Measurements from ENCODE around the gene NACC2. TPM values are rescaled to one million over a fixed set of nuclear protein-coding genes. Genes with fewer than 3 reads are reported as not detected.
A peak's percentile ranks its signal among the peaks of the same experiment; 100 is the strongest.

The NACC2 gene
- total and polyA plus RNA-seq, 9 of the 15 experiments (the other 6 are each of a cell fraction or from before 2014, with no cell fraction given), result 0.70 to 25.1 (median 5.6) TPM

- TF ChIP-seq ZNF140 (CRISPR knock-in tag; IDR thresholded peaks at IDR 0.05) (no peak), MCM7 (IDR thresholded peaks at IDR 0.05) (no peak), E2F1 (CRISPR knock-in tag; IDR thresholded peaks at IDR 0.05) (no peak), EHMT2 (IDR thresholded peaks at IDR 0.05) (no peak), CHD1 (IDR thresholded peaks at IDR 0.05; ENCODE audit: low read length) (no peak), EGR1 (conservative IDR thresholded peaks at IDR 0.05) (peak; percentile 36; the same call in 1 of the 2 replicates), ADNP (tag; IDR thresholded peaks at IDR 0.05) (no peak), NRF1 (conservative IDR thresholded peaks at IDR 0.05 in 1 of 2, IDR thresholded peaks at IDR 0.05 in 1 of 2) (peak; percentile 24 to 47; a peak in 3 of 4 replicates), NFIC (IDR thresholded peaks at IDR 0.05) (peak; percentile 92), ZBTB11 (CRISPR knock-in tag; IDR thresholded peaks at IDR 0.05) (peak in 1 of 3 experiments; percentile 55; a peak in 1 of 6 replicates), MTA2 (IDR thresholded peaks at IDR 0.05; ENCODE audit: low read depth) (peak; percentile 66), TRIM24 (IDR thresholded peaks at IDR 0.05) (peak; percentile 61 to 88; a peak in 3 of 4 replicates), DPF2 (IDR thresholded peaks at IDR 0.05) (peak; percentile 80), RBM14 (IDR thresholded peaks at IDR 0.05; ENCODE audit: borderline replicate concordance, insufficient read depth, low read depth, low read length) (no peak)
- TF ChIP-seq, protein P1, sequence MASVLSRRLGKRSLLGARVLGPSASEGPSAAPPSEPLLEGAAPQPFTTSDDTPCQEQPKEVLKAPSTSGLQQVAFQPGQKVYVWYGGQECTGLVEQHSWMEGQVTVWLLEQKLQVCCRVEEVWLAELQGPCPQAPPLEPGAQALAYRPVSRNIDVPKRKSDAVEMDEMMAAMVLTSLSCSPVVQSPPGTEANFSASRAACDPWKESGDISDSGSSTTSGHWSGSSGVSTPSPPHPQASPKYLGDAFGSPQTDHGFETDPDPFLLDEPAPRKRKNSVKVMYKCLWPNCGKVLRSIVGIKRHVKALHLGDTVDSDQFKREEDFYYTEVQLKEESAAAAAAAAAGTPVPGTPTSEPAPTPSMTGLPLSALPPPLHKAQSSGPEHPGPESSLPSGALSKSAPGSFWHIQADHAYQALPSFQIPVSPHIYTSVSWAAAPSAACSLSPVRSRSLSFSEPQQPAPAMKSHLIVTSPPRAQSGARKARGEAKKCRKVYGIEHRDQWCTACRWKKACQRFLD (CRISPR knock-in tag; IDR thresholded peaks at IDR 0.05), result peak; percentile 82
- TF ChIP-seq, protein P2, sequence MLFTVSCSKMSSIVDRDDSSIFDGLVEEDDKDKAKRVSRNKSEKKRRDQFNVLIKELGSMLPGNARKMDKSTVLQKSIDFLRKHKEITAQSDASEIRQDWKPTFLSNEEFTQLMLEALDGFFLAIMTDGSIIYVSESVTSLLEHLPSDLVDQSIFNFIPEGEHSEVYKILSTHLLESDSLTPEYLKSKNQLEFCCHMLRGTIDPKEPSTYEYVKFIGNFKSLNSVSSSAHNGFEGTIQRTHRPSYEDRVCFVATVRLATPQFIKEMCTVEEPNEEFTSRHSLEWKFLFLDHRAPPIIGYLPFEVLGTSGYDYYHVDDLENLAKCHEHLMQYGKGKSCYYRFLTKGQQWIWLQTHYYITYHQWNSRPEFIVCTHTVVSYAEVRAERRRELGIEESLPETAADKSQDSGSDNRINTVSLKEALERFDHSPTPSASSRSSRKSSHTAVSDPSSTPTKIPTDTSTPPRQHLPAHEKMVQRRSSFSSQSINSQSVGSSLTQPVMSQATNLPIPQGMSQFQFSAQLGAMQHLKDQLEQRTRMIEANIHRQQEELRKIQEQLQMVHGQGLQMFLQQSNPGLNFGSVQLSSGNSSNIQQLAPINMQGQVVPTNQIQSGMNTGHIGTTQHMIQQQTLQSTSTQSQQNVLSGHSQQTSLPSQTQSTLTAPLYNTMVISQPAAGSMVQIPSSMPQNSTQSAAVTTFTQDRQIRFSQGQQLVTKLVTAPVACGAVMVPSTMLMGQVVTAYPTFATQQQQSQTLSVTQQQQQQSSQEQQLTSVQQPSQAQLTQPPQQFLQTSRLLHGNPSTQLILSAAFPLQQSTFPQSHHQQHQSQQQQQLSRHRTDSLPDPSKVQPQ (CRISPR knock-in tag; IDR thresholded peaks at IDR 0.05; ENCODE audit: borderline replicate concordance), result no peak
These were observed 102.3 kb downstream of the NACC2 start (continued) for GRCh38 chr9:135992486-135993408.

Data from K562 (cell line).